Stimulated activated CD8-positive, alpha-beta memory T cell treated with anti-CD3 and anti-CD28 coated beads, Interleukin-7, amount 100 ng/mL, for 24 hours (primary cell): Measurements from ENCODE around the gene RNF215.
A peak's percentile ranks its signal among the peaks of the same experiment; 100 is the strongest.
"Not testable (repeated sequence)": the region's sequence is repeated elsewhere in the genome, so short reads cannot be mapped to it uniquely, and the experiment has no call there.

Experiments used
- DNase-seq: peaks from one replicate; pipeline ENCODE4 v3.0.0-alpha.2; 2020; ENCODE audit warnings: low read depth

The RNF215 gene

GRCh38 chr22:30361916-30362650, 25.1 kb downstream of the RNF215 start:
- DNase-seq = no peak

DNA sequence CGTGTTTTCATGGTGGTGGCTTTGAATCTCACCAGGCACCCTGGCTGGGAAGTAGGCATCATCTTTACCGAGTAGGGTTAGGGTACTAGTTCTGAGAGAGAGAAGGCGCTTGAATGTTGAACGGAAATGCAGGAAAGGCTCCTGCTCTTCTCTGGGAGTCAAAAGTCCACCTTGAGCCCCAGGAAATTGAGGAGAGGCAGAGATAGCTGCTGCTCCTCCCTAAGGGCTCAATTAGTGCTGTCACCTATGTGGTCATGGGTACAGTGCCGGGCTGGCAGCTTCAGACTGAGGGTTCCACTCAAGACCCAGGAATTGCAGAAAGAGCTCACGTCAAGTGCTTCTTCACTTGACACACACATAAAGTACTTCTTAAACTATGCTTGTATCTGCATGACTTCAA, 28.7 kb downstream of the RNF215 start:
- no peak for DNase-seq

DNA sequence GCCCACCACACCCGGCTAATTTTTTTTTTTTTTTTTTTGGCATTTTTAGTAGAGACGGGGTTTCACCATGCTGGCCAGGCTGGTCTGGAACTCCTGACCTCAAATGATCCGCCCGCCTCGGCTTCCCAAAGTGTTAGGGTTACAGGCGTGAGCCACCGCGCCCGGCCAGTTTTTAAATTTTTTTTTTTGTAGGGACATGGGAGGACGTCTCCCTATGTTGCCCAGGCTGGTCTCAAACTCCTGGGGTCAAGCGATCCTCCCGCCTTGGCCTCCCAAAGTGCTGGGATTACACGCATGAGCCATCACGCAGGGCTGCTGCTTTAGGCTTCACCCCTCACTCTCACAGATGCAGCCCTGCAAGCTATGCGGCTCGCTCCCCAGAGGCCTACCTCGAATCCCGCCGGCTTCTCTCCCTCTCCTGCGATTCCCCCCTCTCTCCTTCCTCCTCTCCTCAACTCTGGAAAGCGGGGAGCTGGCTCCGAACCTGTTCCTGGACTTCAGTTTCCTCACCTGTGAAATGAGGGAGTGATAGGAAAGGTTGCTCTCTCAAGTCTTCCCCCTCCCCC, 29.5 kb downstream of the RNF215 start:
- DNase-seq = no peak

GRCh38 chr22:30357236-30357570, 30.0 kb downstream of the RNF215 start:
- no peak for DNase-seq

DNA sequence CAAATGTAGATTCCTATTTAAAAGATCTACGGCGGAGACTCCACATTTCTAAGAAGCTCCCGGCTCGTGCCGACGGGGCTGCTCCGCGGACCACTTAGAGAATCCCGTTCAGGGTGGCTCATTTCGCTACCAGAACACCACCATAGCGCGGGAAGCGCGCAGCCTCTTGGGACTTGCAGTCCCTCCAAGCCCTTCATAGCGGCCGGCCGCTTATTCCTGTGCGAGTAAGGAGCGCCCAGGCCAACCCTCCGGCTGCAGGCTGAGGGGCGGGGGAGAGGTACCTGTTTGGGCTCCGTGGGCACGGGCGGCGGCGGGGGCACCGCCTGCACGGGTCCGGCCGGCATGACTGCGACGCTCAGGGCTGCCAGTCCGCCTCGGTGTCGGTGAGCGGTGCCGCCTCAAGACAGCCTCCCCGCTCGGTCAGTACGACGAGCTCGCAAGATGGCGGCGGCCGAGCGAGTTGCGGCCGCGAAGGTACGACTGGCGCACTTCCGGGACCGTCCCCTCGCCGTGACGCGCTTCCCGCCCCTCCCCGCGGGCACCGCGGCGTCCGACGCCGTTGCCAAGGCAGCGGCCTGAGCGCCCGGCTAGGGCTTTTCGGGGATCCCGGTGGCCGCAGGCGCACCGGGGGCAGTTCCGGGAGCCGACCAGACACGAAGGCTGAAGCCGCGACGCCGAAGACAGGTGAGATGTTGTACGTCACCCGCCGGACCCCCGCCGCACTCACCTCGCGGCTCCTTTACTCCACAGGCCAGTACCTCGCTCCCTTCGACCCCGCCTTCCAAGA, 30.6 kb downstream of the RNF215 start, which contains the start of the genes CCDC157 and SF3A1:
TSS of gene CCDC157 (plus strand) at position 559 of the 787 bp plus-strand sequence. CDS start 8,994 bp downstream, outside the sequence.
TSS of gene SF3A1 (minus strand) at position 446 of the 787 bp plus-strand sequence. CDS start at position 344, 102 bp downstream.
- DNase-seq = peak; percentile 72

- no peak for DNase-seq
Measured at GRCh38 chr22:30354644-30355043, 32.6 kb downstream of the RNF215 start.

DNA sequence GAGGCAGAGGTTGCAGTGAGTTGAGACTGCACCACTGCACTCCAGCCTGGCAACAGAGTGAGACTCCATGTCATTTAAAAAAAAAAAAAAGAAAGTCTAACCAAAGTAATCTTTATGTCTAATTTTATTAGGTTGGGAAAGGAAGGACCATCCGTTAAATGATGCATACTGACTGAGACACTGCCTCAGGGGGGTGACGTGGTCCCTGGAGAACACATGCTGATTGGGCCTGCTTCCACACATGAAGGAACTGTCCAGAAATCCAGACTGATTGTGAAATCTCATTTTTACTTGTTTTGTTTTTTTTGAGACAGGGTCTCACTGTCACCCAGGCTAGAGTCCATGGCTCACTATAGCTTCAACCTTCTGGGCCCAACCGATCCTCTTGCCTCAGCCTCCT, 36.0 kb downstream of the RNF215 start:
- DNase-seq = no peak

DNA sequence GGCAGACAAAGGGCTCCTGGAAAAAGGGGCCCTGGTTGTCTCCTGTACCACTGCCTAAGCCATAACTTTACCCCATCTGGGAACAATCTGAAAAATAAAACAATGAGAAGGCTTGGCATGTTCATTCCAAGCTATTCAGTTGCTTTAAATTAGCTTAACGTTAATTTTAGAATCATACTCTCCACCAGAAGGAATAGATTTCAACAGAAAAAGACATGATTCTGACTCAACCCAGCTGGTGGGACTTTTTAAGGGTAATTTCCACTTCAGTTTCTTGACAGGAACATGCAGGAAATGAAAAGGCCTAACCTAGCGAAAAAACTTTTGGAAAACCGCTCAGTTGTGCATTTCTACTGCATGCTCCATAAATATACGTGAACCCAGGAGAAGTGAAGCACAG, 38.4 kb downstream of the RNF215 start:
- no peak for DNase-seq

DNA sequence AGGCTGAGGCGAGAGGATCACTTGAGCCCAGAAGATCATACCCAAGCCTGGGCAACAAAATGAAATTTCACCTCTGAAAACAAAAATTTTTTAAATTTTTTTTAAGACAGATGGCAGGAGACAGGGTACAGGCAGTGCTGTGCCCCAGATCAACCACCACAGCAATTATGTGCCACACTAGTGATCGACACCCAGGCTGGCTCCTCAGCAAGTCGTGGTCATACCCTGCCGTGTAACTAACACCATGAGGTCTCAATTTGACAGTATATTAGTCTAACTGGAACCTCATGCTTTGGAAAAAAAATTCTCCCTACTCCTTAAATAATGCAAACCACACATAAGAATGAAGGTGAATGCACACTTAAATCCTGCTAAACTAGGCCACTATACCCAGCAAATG, 38.8 kb downstream of the RNF215 start:
- no peak for DNase-seq

DNA sequence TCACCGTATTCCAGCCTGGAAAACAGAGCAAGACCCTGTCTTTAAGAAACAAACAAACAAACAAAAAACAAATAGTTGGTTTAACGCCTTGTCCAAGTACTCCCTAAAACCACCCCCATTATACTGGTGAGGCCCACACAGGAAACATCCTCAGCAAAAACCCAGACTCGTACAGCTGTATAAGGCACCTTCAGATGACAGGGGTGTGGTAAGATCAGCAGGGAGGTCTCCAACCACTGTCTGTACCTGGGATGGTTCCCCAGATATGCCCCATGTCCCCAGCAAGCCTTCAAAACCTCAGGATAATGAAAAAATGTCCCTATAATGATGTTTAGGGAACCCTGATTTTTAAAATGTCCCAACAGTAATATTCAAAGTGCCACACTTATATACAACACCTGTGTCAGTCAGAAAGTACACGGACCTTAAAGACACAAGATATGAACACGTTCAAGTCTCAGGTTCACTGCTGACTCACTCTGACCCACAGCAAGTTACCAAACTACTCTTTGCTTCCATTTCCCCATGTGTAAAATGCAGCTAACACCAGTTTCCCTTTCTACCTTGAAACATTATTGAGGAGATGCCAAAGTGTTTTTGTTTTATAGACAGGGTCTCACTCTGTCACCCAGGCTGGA, 39.8 kb downstream of the RNF215 start:
- DNase-seq = no peak

DNA sequence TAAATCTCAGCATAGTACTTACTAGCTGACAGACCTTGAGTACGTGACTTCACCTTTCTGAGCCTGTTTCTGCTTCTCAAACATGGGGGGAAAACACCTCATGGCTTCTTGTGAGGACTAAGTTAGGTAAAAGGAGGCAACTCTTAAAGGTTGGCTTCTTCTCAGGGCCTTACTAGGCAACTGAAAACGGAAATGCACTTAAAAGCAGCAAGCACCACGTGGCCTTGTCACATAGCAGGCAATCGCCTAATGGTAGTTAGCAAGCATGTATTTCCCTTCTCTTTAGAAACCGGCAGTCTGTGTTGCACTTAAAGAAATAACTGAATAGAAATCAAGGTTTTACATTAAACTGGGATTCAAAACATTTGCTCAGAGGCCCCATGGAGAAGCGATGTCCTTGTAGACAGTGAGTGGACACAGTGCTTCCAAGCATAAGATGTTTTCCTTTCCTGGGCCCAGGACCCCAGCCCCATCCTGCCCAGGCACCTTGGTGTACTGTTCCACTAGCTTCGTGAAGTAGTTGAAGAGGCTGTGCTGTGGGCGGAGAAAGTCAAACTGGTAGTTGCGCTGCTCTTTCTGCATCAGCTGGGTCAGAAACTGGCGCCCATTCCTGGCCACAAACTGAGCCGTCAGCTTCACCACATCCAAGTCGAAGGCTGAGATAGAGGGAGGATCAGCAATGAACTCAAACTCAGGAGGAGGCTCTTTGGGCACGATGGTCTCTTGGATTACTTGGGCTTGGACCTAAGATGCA, 42.6 kb downstream of the RNF215 start:
- DNase-seq = no peak

DNA sequence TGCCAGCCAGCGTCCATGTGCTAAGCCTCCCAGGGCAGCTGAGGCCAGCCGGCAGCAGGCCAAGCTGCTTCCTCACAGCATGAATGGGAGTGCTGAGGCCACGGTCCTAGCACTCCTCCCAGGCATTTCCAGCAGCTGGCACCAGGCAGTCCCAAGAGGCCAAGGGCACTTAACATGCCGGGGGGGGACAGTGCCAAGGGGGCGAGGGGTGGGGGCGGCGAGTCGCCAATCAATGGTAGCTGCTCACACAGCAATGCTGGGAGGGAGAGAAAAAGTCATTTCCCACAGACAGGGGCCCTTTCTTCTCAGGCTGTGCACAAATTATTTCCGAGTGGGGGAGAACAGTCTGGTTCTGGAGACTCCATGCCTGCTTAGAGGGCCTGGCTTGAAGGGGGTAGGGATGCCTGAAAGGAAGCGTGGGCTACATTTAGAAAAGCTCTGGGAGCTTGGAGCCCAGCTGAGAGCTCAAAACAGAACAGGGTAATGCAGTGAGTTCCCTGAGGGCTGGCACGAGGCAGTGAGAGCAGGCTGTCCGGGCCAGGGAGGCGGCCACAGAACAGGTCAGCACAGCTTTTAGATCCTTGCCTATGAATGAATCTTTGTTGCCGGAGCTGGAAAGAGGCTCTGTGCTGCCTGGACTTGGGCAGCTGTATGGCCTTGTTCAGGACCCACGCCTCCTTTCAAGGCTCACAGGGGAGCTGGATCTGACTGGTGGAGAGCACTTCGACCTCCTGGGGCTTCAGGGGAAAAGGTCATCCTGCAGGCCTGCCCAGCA, 46.1 kb downstream of the RNF215 start:
- no peak for DNase-seq

- no peak for DNase-seq
Measured at GRCh38 chr22:30338802-30339201, 48.4 kb downstream of the RNF215 start.

DNA sequence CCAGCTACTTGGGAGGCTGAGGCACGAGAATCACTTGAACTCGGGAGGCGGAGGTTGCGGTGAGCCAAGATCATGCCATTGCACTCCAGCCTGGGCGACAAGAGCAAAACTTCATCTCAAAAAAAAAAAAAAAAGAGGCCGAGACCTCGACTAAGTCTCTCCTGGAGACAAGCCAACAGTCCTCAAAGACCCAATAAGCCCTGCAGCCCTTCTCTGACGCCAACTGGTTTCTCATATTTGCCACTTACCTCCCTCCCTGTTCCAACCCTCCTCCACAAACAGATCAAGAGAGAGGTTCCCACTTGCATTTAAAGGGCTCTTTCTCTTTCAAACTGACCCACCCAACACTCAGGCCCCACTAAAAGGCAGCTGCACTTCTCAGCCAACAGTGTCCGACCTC, 48.9 kb downstream of the RNF215 start:
- DNase-seq = not testable (repeated sequence)

GRCh38 chr22:30337461-30337778, 49.8 kb downstream of the RNF215 start:
- no peak for DNase-seq

DNA sequence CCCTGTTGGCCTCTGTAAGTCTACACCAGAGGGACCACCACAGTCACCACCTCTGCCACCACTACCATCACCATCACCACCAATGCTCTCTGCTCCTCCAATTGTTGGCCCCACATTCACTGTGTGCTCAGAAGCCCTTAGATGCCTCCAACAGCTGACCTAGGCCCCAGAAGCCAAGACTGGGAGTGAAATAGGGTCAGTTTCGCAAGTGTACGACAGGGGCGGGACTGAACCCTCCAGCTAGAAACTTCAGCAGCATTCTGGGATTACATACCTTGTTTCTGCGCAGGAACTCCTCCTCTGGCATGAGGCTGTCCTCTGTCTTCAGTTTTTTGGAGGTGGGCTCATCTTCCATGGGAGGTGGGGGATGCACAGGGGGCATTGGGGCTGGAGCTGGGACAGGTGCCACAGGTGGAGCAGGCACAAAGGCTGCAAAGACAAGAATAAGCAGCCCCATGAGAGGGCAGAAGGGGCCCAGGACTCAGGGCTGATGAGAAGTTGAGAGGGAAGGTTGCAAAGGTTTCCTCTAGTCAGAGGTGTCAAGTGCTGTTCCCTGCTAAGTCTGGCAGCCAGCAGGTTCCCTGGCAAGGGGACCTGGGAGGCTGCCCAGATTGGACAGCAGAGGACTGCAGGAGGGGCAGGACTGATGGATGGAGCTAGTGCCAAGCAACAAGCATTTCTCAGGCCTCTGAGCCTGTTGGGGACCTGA, 50.3 kb downstream of the RNF215 start:
- DNase-seq = no peak

DNA sequence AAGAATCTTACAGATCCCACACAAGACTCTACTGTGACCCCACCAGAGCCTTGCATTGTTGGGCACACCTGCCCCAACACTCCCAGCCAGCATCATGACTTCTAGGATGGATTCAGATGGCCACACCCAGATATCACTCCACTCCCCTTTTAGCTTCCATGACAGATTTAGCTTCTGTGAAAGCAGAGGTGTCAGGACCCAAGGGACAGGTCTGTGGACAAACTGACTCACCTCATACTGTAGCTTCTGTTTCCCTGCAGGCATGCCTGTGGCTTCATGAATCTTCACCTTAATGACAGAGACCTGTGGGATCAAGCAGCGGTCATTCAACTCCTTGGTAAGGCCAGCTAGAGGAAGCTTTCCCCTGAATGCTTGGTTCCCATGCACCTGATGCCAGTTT, 52.0 kb downstream of the RNF215 start:
- DNase-seq = no peak

DNA sequence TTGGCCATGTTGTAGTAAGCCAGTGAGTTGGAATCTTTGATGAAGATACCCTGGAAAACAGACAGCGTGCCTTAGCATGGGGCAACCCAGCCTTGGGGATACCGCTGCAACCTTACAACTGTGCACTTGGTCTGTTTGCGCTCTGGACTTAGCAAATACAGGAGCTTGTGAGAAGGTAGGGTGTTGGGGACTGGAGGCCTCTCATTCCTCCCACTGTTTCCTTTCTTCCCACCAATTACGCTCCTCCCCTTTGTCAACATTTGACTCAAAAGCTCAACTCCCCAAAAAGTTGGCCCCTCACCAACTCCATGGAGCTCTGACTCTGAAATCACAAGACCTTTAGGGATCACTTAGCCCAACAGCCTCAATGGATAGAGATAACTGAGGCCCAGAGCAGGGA, 52.6 kb downstream of the RNF215 start:
- DNase-seq = no peak

DNA sequence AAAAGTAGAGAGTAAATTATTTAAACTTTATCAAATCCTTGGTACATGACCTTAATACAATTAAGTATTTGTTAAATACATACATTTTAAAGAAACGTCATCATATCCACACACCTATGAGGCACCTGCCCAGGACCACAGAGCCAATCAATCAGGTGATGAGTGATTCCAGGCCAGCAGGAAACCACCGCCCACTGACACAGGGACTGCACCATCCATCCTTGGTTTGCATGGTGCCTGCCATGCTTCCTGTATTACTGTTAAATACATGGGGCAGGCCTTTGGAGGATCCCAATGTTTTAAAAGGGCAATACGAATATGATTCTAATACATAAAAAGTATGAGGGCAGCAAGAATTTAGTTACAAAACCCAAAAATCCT, 53.5 kb downstream of the RNF215 start:
- no peak for DNase-seq

- no peak for DNase-seq
Measured at GRCh38 chr22:30332994-30333706, 54.1 kb downstream of the RNF215 start.
